ENCODE data around the gene TSHZ2.

TSHZ2 gene

DNA sequence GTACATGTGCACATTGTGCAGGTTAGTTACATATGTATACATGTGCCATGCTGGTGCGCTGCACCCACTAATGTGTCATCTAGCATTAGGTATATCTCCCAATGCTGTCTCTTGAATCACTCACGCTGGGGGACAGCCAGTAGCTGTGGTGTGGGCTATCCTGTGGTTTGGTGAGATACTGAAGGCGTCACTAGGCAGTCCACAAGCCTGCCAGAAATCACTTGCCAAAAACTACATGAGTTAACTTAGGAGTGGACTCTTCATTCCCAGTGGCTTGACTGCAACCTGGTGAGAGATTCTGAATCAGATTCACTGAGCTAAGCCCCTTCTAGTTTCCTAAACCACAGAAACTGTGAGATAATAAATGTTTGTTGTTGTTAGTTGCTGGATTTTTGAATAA, 191.3 kb downstream of the TSHZ2 start:
- Histone ChIP-seq H3K4me3 (ENCODE audit: control insufficient read depth in 1 of 7, extremely low read depth in 1 of 7, insufficient read depth in 4 of 7, low read depth in 2 of 7, low read length in 6 of 7) (no peak overlapping the region), H3K27ac (ENCODE audit: insufficient read depth in 1 of 2, low read depth in 1 of 2, low read length in 2 of 2, poor library complexity in 1 of 2, severe bottlenecking in 2 of 2) (no peak overlapping the region), H3K27me3 (replicated peaks in 2 of 5; ENCODE audit: control insufficient read depth in 4 of 5, insufficient read depth in 5 of 5, low read length in 4 of 5) (peaks cover 0 to 2% (median 0%) of the 10 kb centered on the region in 5 experiments), H3K4me1 (ENCODE audit: control extremely low read depth in 1 of 4, control insufficient read depth in 4 of 4, insufficient read depth in 4 of 4, low read length in 3 of 4) (no peaks in the 10 kb centered on the region), H3K36me3 (ENCODE audit: control insufficient read depth in 4 of 4, insufficient read depth in 4 of 4, low read length in 3 of 4) (no peaks in the 10 kb centered on the region), H3K9me3 (ENCODE audit: control extremely low read depth in 1 of 5, control insufficient read depth in 4 of 5, insufficient read depth in 2 of 5, low read depth in 1 of 5, low read length in 4 of 5) (no peaks in the 10 kb centered on the region)
- CTCF ChIA-PET = no interaction called here
- POLR2A ChIA-PET = no interaction called here
- DNase-seq = no peak
- WGBS (ENCODE audit: insufficient coverage) = no CpG with 5 or more reads among the region's 3 CpGs

DNA sequence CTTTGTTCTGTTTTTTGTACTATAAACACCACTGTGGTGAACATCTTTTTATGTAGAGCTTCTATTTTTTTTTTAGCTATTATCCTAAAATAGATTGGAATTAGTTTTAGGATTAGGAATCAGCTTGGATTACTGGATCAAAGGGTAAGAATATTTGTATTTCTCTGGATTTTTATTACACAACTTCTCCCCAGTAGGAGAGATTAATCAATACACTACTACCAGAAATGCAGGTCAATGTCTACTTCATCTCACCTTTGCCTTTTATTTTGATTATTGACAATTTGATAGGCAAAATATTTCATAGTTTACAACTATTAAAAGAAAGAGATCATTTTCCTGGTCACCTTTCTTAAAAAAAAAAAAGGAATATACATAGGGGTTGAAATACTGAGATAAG, 191.9 kb downstream of the TSHZ2 start:
- H3K9me3 ChIP-seq (ENCODE audit: control extremely low read depth in 1 of 5, control insufficient read depth in 4 of 5, insufficient read depth in 2 of 5, low read depth in 1 of 5, low read length in 4 of 5) = no peaks in the 10 kb centered on the region
- H3K4me1 ChIP-seq (ENCODE audit: control extremely low read depth in 1 of 4, control insufficient read depth in 4 of 4, insufficient read depth in 4 of 4, low read length in 3 of 4) = no peaks in the 10 kb centered on the region
- ChIA-PET POLR2A (no interaction called here), CTCF (no interaction called here)
- no peaks in the 10 kb centered on the region for H3K36me3 ChIP-seq (ENCODE audit: control insufficient read depth in 4 of 4, insufficient read depth in 4 of 4, low read length in 3 of 4)
- DNase-seq = no peak
- H3K27ac ChIP-seq (ENCODE audit: insufficient read depth in 1 of 2, low read depth in 1 of 2, low read length in 2 of 2, poor library complexity in 1 of 2, severe bottlenecking in 2 of 2) = no peak overlapping the region
- no peak overlapping the region for H3K4me3 ChIP-seq (ENCODE audit: control insufficient read depth in 1 of 7, extremely low read depth in 1 of 7, insufficient read depth in 4 of 7, low read depth in 2 of 7, low read length in 6 of 7)
- H3K27me3 ChIP-seq (replicated peaks in 2 of 5; ENCODE audit: control insufficient read depth in 4 of 5, insufficient read depth in 5 of 5, low read length in 4 of 5) = peaks cover 0 to 2% (median 0%) of the 10 kb centered on the region in 5 experiments

DNA sequence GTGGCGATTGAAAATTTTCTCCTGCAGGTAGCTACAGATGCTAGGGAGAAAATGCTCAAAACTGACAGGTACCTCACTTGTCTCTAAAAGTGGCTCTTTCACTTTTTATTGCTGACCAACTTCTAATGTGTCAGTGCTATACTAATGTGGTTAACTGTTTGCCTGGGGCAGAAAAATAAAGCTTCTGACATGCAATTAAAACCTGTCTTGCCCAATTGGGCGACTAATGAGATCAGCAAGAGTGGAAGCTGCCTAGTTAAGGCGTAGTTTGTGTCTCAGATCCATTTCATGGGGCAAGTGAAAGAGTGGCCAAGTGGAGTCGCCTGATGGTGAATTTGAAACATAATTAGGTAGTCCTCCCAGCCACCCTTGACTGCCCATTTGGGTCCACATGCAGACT, 193.3 kb downstream of the TSHZ2 start:
- CTCF ChIA-PET = no interaction called here
- no peak for DNase-seq
- H3K4me3 ChIP-seq (ENCODE audit: control insufficient read depth in 1 of 7, extremely low read depth in 1 of 7, insufficient read depth in 4 of 7, low read depth in 2 of 7, low read length in 6 of 7) = no peak overlapping the region

DNA sequence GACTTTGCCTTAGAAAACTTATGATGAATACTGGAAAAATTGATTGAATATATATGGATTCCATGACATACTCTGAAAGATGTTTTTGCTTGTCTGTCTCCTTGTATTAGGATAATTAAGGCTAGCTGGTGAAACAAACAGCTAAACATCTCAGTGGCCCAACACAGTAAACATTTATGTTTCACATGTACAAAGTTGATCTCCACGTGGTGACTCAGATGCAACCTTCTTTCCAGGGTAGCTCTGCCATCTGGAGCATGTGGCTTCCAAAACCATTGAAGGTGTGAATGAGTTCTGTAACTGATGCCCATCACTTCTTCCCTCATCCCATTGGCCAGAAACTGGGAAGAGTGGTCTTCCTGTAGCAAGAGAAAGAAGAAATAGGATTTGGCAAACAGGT, 196.3 kb downstream of the TSHZ2 start:
- ChIA-PET CTCF (no interaction called here), POLR2A (no interaction called here)
- 80% methylated on average over 1 of the region's 1 CpG for WGBS (ENCODE audit: insufficient coverage)
- H3K4me3 ChIP-seq (ENCODE audit: control insufficient read depth in 1 of 7, extremely low read depth in 1 of 7, insufficient read depth in 4 of 7, low read depth in 2 of 7, low read length in 6 of 7) = no peak overlapping the region
- no peaks in the 10 kb centered on the region for H3K4me1 ChIP-seq (ENCODE audit: control extremely low read depth in 1 of 4, control insufficient read depth in 4 of 4, insufficient read depth in 4 of 4, low read length in 3 of 4)
- H3K36me3 ChIP-seq (ENCODE audit: control insufficient read depth in 4 of 4, insufficient read depth in 4 of 4, low read length in 3 of 4) = no peaks in the 10 kb centered on the region
- H3K9me3 ChIP-seq (ENCODE audit: control extremely low read depth in 1 of 5, control insufficient read depth in 4 of 5, insufficient read depth in 2 of 5, low read depth in 1 of 5, low read length in 4 of 5) = no peaks in the 10 kb centered on the region
- peaks cover 0 to 7% (median 2%) of the 10 kb centered on the region in 5 experiments for H3K27me3 ChIP-seq (replicated peaks in 2 of 5; ENCODE audit: control insufficient read depth in 4 of 5, insufficient read depth in 5 of 5, low read length in 4 of 5)
- no peak overlapping the region for H3K27ac ChIP-seq (ENCODE audit: insufficient read depth in 1 of 2, low read depth in 1 of 2, low read length in 2 of 2, poor library complexity in 1 of 2, severe bottlenecking in 2 of 2)
- no peak for DNase-seq

More for the DNA sequence above, 193.3 kb downstream of the TSHZ2 start:
- POLR2A ChIA-PET = no interaction called here
- Histone ChIP-seq H3K4me1 (ENCODE audit: control extremely low read depth in 1 of 4, control insufficient read depth in 4 of 4, insufficient read depth in 4 of 4, low read length in 3 of 4) (no peaks in the 10 kb centered on the region), H3K36me3 (ENCODE audit: control insufficient read depth in 4 of 4, insufficient read depth in 4 of 4, low read length in 3 of 4) (no peaks in the 10 kb centered on the region), H3K27me3 (replicated peaks in 2 of 5; ENCODE audit: control insufficient read depth in 4 of 5, insufficient read depth in 5 of 5, low read length in 4 of 5) (peaks cover 0 to 2% (median 2%) of the 10 kb centered on the region in 5 experiments), H3K27ac (ENCODE audit: insufficient read depth in 1 of 2, low read depth in 1 of 2, low read length in 2 of 2, poor library complexity in 1 of 2, severe bottlenecking in 2 of 2) (no peak overlapping the region), H3K9me3 (ENCODE audit: control extremely low read depth in 1 of 5, control insufficient read depth in 4 of 5, insufficient read depth in 2 of 5, low read depth in 1 of 5, low read length in 4 of 5) (no peaks in the 10 kb centered on the region)
- 98% methylated on average over 4 of the region's 4 CpGs for whole genome bisulfite sequencing (ENCODE audit: insufficient coverage)

DNA sequence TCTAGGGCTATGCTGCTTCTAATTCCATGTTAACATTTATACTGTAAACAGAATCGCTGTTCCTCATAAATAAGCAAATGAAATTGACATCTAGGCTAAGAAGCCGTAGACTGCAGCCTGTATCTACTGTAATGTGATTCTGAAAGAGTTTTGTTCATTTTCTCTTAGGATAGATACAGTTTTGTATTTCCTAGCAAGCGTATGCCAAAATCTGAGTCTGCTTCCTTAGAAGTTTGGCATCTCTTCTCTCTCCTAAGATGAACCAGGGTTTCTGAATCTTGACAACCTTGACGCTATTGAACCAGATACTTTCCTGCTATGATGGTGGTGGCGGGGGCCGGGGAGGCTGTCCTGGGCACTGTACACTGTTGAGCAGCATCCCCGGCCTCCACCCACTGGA, 198.0 kb downstream of the TSHZ2 start:
- no peaks in the 10 kb centered on the region for H3K9me3 ChIP-seq (ENCODE audit: control extremely low read depth in 1 of 5, control insufficient read depth in 4 of 5, insufficient read depth in 2 of 5, low read depth in 1 of 5, low read length in 4 of 5)
- no peak overlapping the region for H3K27ac ChIP-seq (ENCODE audit: insufficient read depth in 1 of 2, low read depth in 1 of 2, low read length in 2 of 2, poor library complexity in 1 of 2, severe bottlenecking in 2 of 2)
- ChIA-PET CTCF (no interaction called here), POLR2A (no interaction called here)
- DNase-seq = no peak
- H3K27me3 ChIP-seq (replicated peaks in 2 of 5; ENCODE audit: control insufficient read depth in 4 of 5, insufficient read depth in 5 of 5, low read length in 4 of 5) = peaks cover 0 to 9% (median 1%) of the 10 kb centered on the region in 5 experiments
- WGBS (ENCODE audit: insufficient coverage) = 95% methylated on average over 5 of the region's 7 CpGs
- no peaks in the 10 kb centered on the region for H3K4me1 ChIP-seq (ENCODE audit: control extremely low read depth in 1 of 4, control insufficient read depth in 4 of 4, insufficient read depth in 4 of 4, low read length in 3 of 4)
- H3K4me3 ChIP-seq (ENCODE audit: control insufficient read depth in 1 of 7, extremely low read depth in 1 of 7, insufficient read depth in 4 of 7, low read depth in 2 of 7, low read length in 6 of 7) = no peak overlapping the region
- no peaks in the 10 kb centered on the region for H3K36me3 ChIP-seq (ENCODE audit: control insufficient read depth in 4 of 4, insufficient read depth in 4 of 4, low read length in 3 of 4)

DNA sequence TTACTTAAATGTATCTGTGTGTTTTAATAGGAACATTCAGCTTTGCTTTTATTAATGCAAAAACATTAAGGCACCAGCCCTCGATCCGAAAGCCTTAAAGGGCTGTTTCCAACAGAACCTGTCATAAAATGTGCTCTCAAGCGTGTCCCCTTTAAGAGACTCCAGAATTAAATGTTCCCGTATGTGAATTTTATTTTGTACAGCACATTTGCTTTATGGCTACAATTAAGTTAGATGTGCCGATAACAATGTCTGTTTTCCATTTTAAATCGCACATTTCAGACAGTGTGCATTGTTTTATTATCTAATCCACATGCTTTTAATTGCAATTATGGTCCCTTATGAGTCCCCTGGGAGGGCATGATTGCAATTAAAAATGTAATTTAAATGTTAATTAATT, 198.9 kb downstream of the TSHZ2 start:
- Histone ChIP-seq H3K36me3 (ENCODE audit: control insufficient read depth in 4 of 4, insufficient read depth in 4 of 4, low read length in 3 of 4) (no peaks in the 10 kb centered on the region), H3K4me1 (ENCODE audit: control extremely low read depth in 1 of 4, control insufficient read depth in 4 of 4, insufficient read depth in 4 of 4, low read length in 3 of 4) (no peaks in the 10 kb centered on the region), H3K9me3 (ENCODE audit: control extremely low read depth in 1 of 5, control insufficient read depth in 4 of 5, insufficient read depth in 2 of 5, low read depth in 1 of 5, low read length in 4 of 5) (no peaks in the 10 kb centered on the region), H3K27ac (ENCODE audit: insufficient read depth in 1 of 2, low read depth in 1 of 2, low read length in 2 of 2, poor library complexity in 1 of 2, severe bottlenecking in 2 of 2) (no peak overlapping the region), H3K27me3 (replicated peaks in 2 of 5; ENCODE audit: control insufficient read depth in 4 of 5, insufficient read depth in 5 of 5, low read length in 4 of 5) (peaks cover under 1 to 9% (median 2%) of the 10 kb centered on the region in 5 experiments), H3K4me3 (ENCODE audit: control insufficient read depth in 1 of 7, extremely low read depth in 1 of 7, insufficient read depth in 4 of 7, low read depth in 2 of 7, low read length in 6 of 7) (no peak overlapping the region)
- CTCF ChIA-PET = no interaction called here
- POLR2A ChIA-PET = no interaction called here
- DNase-seq = no peak
- 100% methylated on average over 1 of the region's 6 CpGs for WGBS (ENCODE audit: insufficient coverage)

DNA sequence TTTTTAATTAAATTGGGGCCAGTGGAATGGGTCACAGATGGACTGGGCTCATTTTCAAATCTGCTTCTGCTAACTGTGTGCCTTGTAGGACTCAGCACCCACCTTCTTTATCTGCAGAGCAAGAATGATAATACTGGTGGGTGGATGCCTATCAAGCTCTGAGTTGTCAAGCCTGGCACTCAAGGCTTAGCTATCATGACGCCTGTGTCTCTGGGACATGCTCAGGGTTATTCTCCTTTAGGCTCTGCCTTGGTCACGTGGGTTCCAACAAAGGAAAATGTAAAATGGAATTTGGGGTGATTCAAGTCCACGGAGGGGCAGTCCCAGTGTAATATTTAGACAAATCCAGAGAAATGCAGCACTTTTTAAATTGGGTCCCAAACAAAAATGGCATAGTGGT, 202.3 kb downstream of the TSHZ2 start:
- Histone ChIP-seq H3K36me3 (ENCODE audit: control insufficient read depth in 4 of 4, insufficient read depth in 4 of 4, low read length in 3 of 4) (no peaks in the 10 kb centered on the region), H3K4me3 (ENCODE audit: control insufficient read depth in 1 of 7, extremely low read depth in 1 of 7, insufficient read depth in 4 of 7, low read depth in 2 of 7, low read length in 6 of 7) (no peak overlapping the region), H3K27ac (ENCODE audit: insufficient read depth in 1 of 2, low read depth in 1 of 2, low read length in 2 of 2, poor library complexity in 1 of 2, severe bottlenecking in 2 of 2) (peak overlapping the region in 1 of 2 experiments; percentile 3), H3K27me3 (replicated peaks in 2 of 5; ENCODE audit: control insufficient read depth in 4 of 5, insufficient read depth in 5 of 5, low read length in 4 of 5) (peaks cover 0 to 13% (median 4%) of the 10 kb centered on the region in 5 experiments), H3K9me3 (ENCODE audit: control extremely low read depth in 1 of 5, control insufficient read depth in 4 of 5, insufficient read depth in 2 of 5, low read depth in 1 of 5, low read length in 4 of 5) (no peaks in the 10 kb centered on the region), H3K4me1 (ENCODE audit: control extremely low read depth in 1 of 4, control insufficient read depth in 4 of 4, insufficient read depth in 4 of 4, low read length in 3 of 4) (no peaks in the 10 kb centered on the region)
- POLR2A ChIA-PET = no interaction called here
- 100% methylated on average over 1 of the region's 3 CpGs for WGBS (ENCODE audit: insufficient coverage)
- no peak for DNase-seq
- CTCF ChIA-PET = no interaction called here
